HEK293 (cell line): Measurements from ENCODE around the gene KRT40.

Experiments
- CTCF ChIP-seq: fragments of 450-650 bp; formaldehyde crosslinking; IDR thresholded peaks from 2 replicates; pipeline ENCODE4 v1.5.1; 2016; ENCODE audit warnings: missing biosample characterization, missing genetic modification characterization
- KLF10 ChIP-seq: fragments of 450-650 bp; IDR thresholded peaks from 2 replicates; pipeline ENCODE4 v1.5.1; 2018; ENCODE audit warnings: missing biosample characterization, mild to moderate bottlenecking, missing genetic modification characterization
- ZBTB21 ChIP-seq: fragments of 450-650 bp; formaldehyde crosslinking; IDR thresholded peaks from 2 replicates; pipeline ENCODE4 v1.5.1; 2017; ENCODE audit warnings: missing biosample characterization, missing genetic modification characterization
- ZIC2 ChIP-seq: fragments of 450-650 bp; formaldehyde crosslinking; IDR thresholded peaks from 2 replicates; pipeline ENCODE4 v1.5.1; 2016; ENCODE audit warnings: missing biosample characterization, missing genetic modification characterization
- ZNF292 ChIP-seq: fragments of 450-650 bp; formaldehyde crosslinking; IDR thresholded peaks from 2 replicates; pipeline ENCODE4 v1.5.1; 2016; ENCODE audit warnings: low read depth, missing biosample characterization, missing genetic modification characterization, borderline replicate concordance
- TF ChIP-seq, protein P1 (sequence below): fragments of 450-650 bp; formaldehyde crosslinking; conservative IDR thresholded peaks from 2 replicates; pipeline ENCODE4 v1.5.1; 2016; ENCODE audit warnings: low read depth, missing biosample characterization, missing genetic modification characterization
- TF ChIP-seq, protein P2 (sequence below): fragments of 450-650 bp; formaldehyde crosslinking; IDR thresholded peaks from 2 replicates; pipeline ENCODE4 v1.5.1; 2017; ENCODE audit warnings: missing biosample characterization, missing genetic modification characterization

GRCh38 chr17:40962059-40962561 lies 22.0 kb downstream of the KRT40 start:
- TF ChIP-seq CTCF (tag by site-specific recombination) = no peak
- TF ChIP-seq ZIC2 (tag by site-specific recombination) = no peak
- no peak for TF ChIP-seq ZNF292 (tag by site-specific recombination)
- no peak for TF ChIP-seq KLF10 (tag by site-specific recombination)
- TF ChIP-seq, protein P1, sequence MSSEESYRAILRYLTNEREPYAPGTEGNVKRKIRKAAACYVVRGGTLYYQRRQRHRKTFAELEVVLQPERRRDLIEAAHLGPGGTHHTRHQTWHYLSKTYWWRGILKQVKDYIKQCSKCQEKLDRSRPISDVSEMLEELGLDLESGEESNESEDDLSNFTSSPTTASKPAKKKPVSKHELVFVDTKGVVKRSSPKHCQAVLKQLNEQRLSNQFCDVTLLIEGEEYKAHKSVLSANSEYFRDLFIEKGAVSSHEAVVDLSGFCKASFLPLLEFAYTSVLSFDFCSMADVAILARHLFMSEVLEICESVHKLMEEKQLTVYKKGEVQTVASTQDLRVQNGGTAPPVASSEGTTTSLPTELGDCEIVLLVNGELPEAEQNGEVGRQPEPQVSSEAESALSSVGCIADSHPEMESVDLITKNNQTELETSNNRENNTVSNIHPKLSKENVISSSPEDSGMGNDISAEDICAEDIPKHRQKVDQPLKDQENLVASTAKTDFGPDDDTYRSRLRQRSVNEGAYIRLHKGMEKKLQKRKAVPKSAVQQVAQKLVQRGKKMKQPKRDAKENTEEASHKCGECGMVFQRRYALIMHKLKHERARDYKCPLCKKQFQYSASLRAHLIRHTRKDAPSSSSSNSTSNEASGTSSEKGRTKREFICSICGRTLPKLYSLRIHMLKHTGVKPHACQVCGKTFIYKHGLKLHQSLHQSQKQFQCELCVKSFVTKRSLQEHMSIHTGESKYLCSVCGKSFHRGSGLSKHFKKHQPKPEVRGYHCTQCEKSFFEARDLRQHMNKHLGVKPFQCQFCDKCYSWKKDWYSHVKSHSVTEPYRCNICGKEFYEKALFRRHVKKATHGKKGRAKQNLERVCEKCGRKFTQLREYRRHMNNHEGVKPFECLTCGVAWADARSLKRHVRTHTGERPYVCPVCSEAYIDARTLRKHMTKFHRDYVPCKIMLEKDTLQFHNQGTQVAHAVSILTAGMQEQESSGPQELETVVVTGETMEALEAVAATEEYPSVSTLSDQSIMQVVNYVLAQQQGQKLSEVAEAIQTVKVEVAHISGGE = no peak
- TF ChIP-seq, protein P2, sequence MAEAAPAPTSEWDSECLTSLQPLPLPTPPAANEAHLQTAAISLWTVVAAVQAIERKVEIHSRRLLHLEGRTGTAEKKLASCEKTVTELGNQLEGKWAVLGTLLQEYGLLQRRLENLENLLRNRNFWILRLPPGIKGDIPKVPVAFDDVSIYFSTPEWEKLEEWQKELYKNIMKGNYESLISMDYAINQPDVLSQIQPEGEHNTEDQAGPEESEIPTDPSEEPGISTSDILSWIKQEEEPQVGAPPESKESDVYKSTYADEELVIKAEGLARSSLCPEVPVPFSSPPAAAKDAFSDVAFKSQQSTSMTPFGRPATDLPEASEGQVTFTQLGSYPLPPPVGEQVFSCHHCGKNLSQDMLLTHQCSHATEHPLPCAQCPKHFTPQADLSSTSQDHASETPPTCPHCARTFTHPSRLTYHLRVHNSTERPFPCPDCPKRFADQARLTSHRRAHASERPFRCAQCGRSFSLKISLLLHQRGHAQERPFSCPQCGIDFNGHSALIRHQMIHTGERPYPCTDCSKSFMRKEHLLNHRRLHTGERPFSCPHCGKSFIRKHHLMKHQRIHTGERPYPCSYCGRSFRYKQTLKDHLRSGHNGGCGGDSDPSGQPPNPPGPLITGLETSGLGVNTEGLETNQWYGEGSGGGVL (tag by site-specific recombination) = no peak
- no peak for TF ChIP-seq ZBTB21
